Fibroblast of lung (primary cell): ENCODE results near the gene RELCH. TPM values are rescaled to one million over a fixed set of nuclear protein-coding genes. Genes with fewer than 3 reads are reported as not detected.

Experiments
- DNase-seq, 2 donors: peaks; one replicate each; pipeline versions ENCODE4 v3.0.0 to v3.0.0-alpha.2; 2010; ENCODE audit warnings: low read depth in 2 of 2
- H2AFZ ChIP-seq: 2 replicates; pipeline ENCODE4 v1.5.1; 2012; ENCODE audit warnings: low read length, control low read depth, inconsistent platforms
- H3K27ac ChIP-seq: 2 replicates; pipeline ENCODE4 v1.5.1; 2011; ENCODE audit warnings: low read length, control low read depth; ENCODE audit not compliant: insufficient read depth
- H3K27me3 ChIP-seq: 2 replicates; pipeline ENCODE4 v1.5.1; 2011; ENCODE audit warnings: mild to moderate bottlenecking, low read length; ENCODE audit not compliant: control insufficient read depth, insufficient read depth
- H3K36me3 ChIP-seq: 2 replicates; pipeline ENCODE4 v1.5.1; 2011; ENCODE audit warnings: low read length; ENCODE audit not compliant: control insufficient read depth, insufficient read depth
- H3K4me1 ChIP-seq: 2 replicates; pipeline ENCODE4 v1.5.1; 2011; ENCODE audit warnings: low read length; ENCODE audit not compliant: control insufficient read depth, insufficient read depth; ENCODE audit errors: extremely low read depth
- H3K4me2 ChIP-seq: 2 replicates; pipeline ENCODE4 v1.5.1; 2011; ENCODE audit warnings: low read length, control low read depth; ENCODE audit not compliant: insufficient read depth; ENCODE audit errors: extremely low read depth
- H3K4me3 ChIP-seq, 4 experiments: fragments of 200-600 bp in 1 of 4; sonication (generic) in 1 of 4; replicated peaks in 1 of 4; 2 replicates each; pipeline ENCODE4 v1.5.1; 2011 to 2016; ENCODE audit warnings: low read length in 4 of 4, low read depth in 3 of 4, mild to moderate bottlenecking in 3 of 4, control low read depth in 2 of 4, inconsistent platforms in 1 of 4, mixed read lengths in 1 of 4; ENCODE audit not compliant: insufficient read depth in 1 of 4; ENCODE audit errors: control extremely low read depth in 1 of 4
- H3K79me2 ChIP-seq: 2 replicates; pipeline ENCODE4 v1.5.1; 2012; ENCODE audit warnings: mild to moderate bottlenecking, low read length, inconsistent platforms; ENCODE audit not compliant: control insufficient read depth, insufficient read depth
- H3K9ac ChIP-seq: 2 replicates; pipeline ENCODE4 v1.5.1; 2011; ENCODE audit warnings: mild to moderate bottlenecking, low read length, control low read depth; ENCODE audit not compliant: insufficient read depth
- H3K9me3 ChIP-seq: 2 replicates; pipeline ENCODE4 v1.5.1; 2012; ENCODE audit warnings: low read depth, low read length; ENCODE audit not compliant: control insufficient read depth, insufficient read depth
- H4K20me1 ChIP-seq: 2 replicates; pipeline ENCODE4 v1.5.1; 2011; ENCODE audit warnings: low read length; ENCODE audit not compliant: control insufficient read depth, insufficient read depth; ENCODE audit errors: extremely low read depth
- CTCF ChIP-seq, 2 donors: IDR thresholded peaks in 1 of 2; conservative IDR thresholded peaks in 1 of 2; 1 replicate in 1 of 2; 2 replicates in 1 of 2; pipeline ENCODE4 v1.5.1; 2011 to 2012; ENCODE audit warnings: low read length in 2 of 2, control low read depth in 1 of 2, inconsistent platforms in 1 of 2, low read depth in 1 of 2, mild to moderate bottlenecking in 1 of 2
- EZH2 ChIP-seq: IDR thresholded peaks from 2 replicates; pipeline ENCODE4 v1.5.1; 2012; ENCODE audit warnings: low read length, control low read depth, mild to moderate bottlenecking; ENCODE audit errors: missing control alignments
- polyA plus RNA-seq, 2 donors: library from polyadenylated mRNA; depleted of rRNA in 1 of 2; stranded (reverse) in 1 of 2; unstranded in 1 of 2; fragments of >200 nt; gene quantifications; 2 replicates each; pipeline ENCODE4 v1.2.1, GENCODE V29; 2011 to 2012; ENCODE audit warnings: missing spikeins in 1 of 2
- total RNA-seq: library from RNA; depleted of rRNA; stranded (reverse); fragments of >200 nt; gene quantifications from 2 replicates; pipeline ENCODE4 v1.2.1, GENCODE V29; 2014

The RELCH gene
- total and polyA plus RNA-seq, 2 donors (not counting 1 experiment from before 2014, with no cell fraction given), result 13.1 to 34.5 TPM

GRCh38 chr18:62175521-62175920 lies 11.5 kb upstream of the RELCH start:
- H3K4me1 ChIP-seq, result no peaks in the 10 kb centered on the region
- no peak for DNase-seq

GRCh38 chr18:62177271-62177670 lies 9.8 kb upstream of the RELCH start:
- no peak overlapping the region for H3K27ac ChIP-seq
- no peak overlapping the region for H3K9ac ChIP-seq
- no peaks in the 10 kb centered on the region for H4K20me1 ChIP-seq
- DNase-seq, result no peak
- H3K4me1 ChIP-seq, result no peaks in the 10 kb centered on the region
- no peaks in the 10 kb centered on the region for H3K79me2 ChIP-seq
- no peak overlapping the region for H3K4me2 ChIP-seq
- H3K27me3 ChIP-seq, result no peaks in the 10 kb centered on the region
- no peaks in the 10 kb centered on the region for H3K36me3 ChIP-seq
- H2AFZ ChIP-seq, result no peak overlapping the region
- no peak overlapping the region for H3K4me3 ChIP-seq
- H3K9me3 ChIP-seq, result no peaks in the 10 kb centered on the region
- no peak for TF ChIP-seq CTCF (conservative IDR thresholded peaks at IDR 0.05 in 1 of 2, IDR thresholded peaks at IDR 0.05 in 1 of 2; ENCODE audit: low read depth in 1 of 2, low read length in 2 of 2)

More at GRCh38 chr18:62175521-62175920, 11.5 kb upstream of the RELCH start:
- no peaks in the 10 kb centered on the region for H3K79me2 ChIP-seq
- H3K4me3 ChIP-seq, result no peak overlapping the region
- no peak for TF ChIP-seq CTCF (conservative IDR thresholded peaks at IDR 0.05 in 1 of 2, IDR thresholded peaks at IDR 0.05 in 1 of 2; ENCODE audit: low read depth in 1 of 2, low read length in 2 of 2)
- TF ChIP-seq EZH2, result no peak
- H3K36me3 ChIP-seq, result no peaks in the 10 kb centered on the region
- H3K9ac ChIP-seq, result no peak overlapping the region
- no peaks in the 10 kb centered on the region for H4K20me1 ChIP-seq
- no peaks in the 10 kb centered on the region for H3K27me3 ChIP-seq
- H3K4me2 ChIP-seq, result no peak overlapping the region
- no peak overlapping the region for H3K27ac ChIP-seq
- no peak overlapping the region for H2AFZ ChIP-seq
- no peaks in the 10 kb centered on the region for H3K9me3 ChIP-seq

- H3K4me2 ChIP-seq, result no peak overlapping the region
- no peak overlapping the region for H2AFZ ChIP-seq
- H3K36me3 ChIP-seq, result no peaks in the 10 kb centered on the region
- DNase-seq, result no peak
- no peak for TF ChIP-seq EZH2
- TF ChIP-seq CTCF (conservative IDR thresholded peaks at IDR 0.05 in 1 of 2, IDR thresholded peaks at IDR 0.05 in 1 of 2; ENCODE audit: low read depth in 1 of 2, low read length in 2 of 2), result no peak
- H3K9me3 ChIP-seq, result no peaks in the 10 kb centered on the region
- no peaks in the 10 kb centered on the region for H3K27me3 ChIP-seq
- no peak overlapping the region for H3K4me3 ChIP-seq
- no peaks in the 10 kb centered on the region for H3K79me2 ChIP-seq
- H3K4me1 ChIP-seq, result no peaks in the 10 kb centered on the region
- no peak overlapping the region for H3K9ac ChIP-seq
- H3K27ac ChIP-seq, result no peak overlapping the region
- H4K20me1 ChIP-seq, result no peaks in the 10 kb centered on the region
These were observed 7.8 kb upstream of the RELCH start for GRCh38 chr18:62179213-62179612.
